GM19240 (cell line): ENCODE data around the gene ATAD1.
"Not testable (repeated sequence)": the region's sequence is repeated elsewhere in the genome, so short reads cannot be mapped to it uniquely, and the experiment has no call there.

ENCODE experiments used
- DNase-seq: peaks from one replicate; pipeline ENCODE4 v3.0.0; 2011; ENCODE audit warnings: low spot score; ENCODE audit not compliant: insufficient read length

The ATAD1 gene

GRCh38 chr10:87846023-87846422 lies 28.0 kb upstream of the ATAD1 start:
- no peak for DNase-seq

GRCh38 chr10:87845624-87845998 lies 27.6 kb upstream of the ATAD1 start:
- DNase-seq: no peak

- DNase-seq: no peak
Observed at GRCh38 chr10:87844837-87845623, 27.0 kb upstream of the ATAD1 start.

GRCh38 chr10:87843714-87844113 lies 25.7 kb upstream of the ATAD1 start:
- DNase-seq: no peak

GRCh38 chr10:87842776-87843497 lies 24.9 kb upstream of the ATAD1 start:
- DNase-seq: no peak

DNA sequence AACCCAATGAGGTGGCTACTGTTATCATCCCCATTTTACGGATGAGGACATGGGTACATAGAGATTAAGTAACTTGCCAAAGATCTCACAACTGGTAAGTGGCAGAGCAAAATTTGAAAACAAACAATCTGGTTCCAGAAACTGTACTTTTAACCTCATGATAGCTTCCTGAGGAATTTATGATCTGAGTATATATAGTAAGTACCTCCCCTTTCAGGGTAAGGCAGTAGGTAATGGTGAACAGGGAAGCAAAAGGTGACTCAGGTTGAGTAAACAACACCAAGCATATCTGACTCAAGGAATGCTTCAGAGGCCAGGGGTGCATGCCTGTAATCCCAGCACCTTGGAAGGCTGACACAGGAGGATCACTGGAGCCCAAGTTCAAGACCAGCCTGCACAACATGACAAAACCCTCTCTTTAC lies 24.2 kb upstream of the ATAD1 start:
- no peak for DNase-seq

DNA sequence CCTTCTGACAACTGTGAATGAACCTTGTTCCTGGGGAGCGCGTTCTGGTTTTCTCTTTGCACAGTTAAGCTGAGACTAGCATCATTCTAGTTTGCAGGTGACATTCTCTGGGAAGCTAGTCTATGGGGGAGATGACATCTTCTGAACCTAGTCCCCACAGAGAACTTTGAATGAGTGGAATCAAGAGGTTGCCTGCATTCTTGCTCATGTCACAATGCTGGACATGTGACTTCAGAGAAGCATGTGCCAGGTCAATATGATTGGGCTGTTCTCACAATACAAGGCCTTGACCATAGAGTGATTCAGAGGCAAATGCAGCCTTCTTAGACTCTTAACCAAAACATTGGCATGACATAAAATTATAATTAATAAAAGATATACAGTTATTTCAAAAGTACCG lies 23.2 kb upstream of the ATAD1 start:
- no peak for DNase-seq

DNA sequence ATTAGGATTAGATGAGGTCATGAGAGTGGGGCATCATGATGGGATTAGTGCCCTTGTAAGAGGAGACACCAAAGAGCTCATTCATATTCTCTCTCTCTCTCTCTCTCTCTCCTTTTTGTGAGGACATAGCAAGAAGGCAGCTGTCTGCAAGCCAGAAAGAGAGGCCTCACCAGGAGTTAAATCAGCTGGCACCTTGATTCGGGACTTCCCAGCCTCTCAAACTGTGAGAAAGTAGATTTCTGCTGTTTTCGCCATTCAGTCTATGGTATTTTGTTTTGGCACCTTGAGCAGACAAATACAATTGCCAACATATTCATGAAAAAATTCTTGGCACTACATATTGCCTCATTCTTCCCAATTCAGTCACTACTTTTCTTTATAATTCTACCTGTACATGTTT lies 20.6 kb upstream of the ATAD1 start:
- DNase-seq: no peak

DNA sequence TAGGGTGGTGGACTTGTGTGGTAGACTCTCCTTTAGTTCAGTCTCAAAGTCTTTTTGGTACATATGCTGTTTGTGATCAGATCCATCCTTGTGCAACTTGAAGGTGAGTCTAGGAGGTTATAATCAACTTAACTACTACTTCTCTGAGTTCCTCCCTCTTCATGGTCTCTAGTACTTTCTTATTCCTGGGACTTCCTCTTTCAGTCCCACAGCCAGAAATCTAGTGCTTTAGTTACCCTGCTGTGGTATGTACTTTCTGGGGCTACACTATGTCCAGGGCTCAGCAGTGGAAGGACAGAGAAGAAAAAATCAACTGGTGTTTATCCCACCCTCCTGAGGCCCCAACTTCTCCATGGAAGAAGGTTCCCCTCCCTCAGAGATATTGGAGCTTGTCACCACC lies 19.4 kb upstream of the ATAD1 start:
- no peak for DNase-seq

DNA sequence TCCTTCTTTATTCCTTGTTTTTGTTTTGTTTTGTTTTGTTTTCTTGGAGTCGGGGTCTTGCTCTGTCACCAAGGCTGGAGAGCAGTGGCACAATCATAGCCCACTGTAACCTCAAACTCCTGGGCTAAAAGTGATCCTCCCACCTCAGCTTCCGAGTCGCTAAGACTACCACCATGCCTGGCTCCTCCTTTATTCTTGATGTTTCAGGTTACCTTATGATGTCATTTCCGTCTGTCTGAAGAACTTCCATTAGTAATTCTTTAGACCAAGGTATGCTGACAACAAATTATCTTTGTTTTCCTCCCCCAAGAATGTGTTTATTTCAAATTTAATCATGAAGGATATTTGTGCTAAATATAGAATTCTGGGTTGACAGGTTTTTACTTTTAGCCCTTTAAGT lies 18.1 kb upstream of the ATAD1 start:
- DNase-seq: no peak

DNA sequence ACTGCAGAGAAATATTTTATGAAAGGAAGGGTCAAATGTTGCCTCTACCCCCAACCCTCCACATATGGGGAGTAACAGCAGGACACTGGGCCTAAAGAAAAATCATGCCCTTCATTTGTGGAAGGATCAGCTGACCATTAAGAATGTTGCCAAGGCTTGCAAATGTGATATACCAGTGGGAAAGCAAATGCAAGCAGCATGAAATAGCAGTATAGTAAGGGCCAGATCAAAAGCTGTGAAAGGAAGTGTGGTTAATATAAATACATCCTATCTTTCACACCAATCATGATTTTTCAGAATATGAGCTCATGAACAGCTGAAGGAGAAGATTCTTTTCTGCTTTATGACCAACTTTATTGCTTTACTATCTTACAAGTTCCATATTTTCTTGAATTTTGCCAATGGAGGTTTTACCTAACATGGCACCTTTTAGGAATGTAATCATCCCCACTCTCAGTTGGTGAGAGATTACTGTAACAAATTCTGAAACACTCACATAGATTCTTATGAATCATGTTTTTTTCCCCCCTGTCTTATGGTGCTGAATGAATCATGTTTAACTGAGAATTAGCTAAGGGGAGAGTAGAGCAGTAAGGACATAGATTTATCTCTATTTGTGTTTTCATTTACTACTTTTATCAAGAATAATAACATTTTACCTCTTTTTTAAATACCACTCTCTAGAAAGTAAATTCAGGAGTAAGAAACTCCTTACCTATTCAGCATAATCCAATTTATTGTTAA lies 12.1 kb upstream of the ATAD1 start:
- no peak for DNase-seq

DNA sequence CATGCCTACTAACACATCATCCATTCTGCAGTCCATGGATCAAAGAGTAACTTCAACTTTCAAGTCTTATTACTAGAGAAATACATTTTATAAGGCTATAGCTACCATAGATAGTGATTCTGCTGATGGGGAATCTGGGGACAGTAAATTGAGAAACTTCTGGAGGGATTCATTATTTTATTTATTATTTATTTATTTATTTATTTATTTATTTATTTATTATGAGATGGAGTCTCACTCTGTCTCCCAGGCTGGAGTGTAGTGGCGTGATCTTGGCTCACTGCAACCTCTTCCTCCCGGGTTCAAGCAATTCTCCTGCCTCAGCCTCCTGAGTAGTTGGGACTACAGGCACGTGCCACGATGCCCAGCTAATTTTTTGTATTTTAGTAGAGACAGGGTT lies 11.0 kb upstream of the ATAD1 start:
- DNase-seq: not testable (repeated sequence)

- no peak for DNase-seq
Observed at GRCh38 chr10:87827681-87828080, 9.7 kb upstream of the ATAD1 start.

DNA sequence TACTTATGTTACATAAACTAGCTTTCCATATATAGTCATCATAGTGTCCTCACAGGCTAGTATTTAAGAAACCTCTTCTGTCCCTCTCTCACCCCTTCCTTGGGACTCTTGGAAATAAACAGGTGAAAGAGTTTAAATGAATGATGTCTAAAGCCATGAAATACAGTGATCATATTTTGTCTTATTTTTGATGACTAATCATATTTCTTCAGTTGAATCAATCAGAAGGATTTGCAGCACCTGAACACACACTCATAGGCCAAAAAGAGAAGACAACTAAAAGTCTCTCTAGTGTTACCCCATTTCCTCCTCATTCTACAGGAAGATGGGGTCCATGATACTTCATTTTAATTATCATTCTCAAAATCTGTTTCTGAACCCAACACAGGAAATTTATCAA lies 8.6 kb upstream of the ATAD1 start:
- DNase-seq: no peak

DNA sequence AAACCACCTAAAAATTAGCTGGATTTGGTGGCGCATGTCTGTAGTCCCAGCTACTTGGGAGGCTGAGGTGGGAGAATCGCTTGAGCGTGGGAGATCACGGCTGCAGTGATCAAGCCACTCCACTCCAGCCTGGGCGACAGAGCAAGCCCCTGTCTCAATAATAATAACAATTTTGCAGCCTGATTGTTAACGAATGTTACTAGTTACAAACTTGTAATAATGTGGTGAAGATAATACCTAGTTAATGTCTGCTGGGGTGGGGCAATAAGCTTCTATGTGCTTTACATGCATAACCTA lies 1.2 kb upstream of the ATAD1 start:
- DNase-seq: no peak

DNA sequence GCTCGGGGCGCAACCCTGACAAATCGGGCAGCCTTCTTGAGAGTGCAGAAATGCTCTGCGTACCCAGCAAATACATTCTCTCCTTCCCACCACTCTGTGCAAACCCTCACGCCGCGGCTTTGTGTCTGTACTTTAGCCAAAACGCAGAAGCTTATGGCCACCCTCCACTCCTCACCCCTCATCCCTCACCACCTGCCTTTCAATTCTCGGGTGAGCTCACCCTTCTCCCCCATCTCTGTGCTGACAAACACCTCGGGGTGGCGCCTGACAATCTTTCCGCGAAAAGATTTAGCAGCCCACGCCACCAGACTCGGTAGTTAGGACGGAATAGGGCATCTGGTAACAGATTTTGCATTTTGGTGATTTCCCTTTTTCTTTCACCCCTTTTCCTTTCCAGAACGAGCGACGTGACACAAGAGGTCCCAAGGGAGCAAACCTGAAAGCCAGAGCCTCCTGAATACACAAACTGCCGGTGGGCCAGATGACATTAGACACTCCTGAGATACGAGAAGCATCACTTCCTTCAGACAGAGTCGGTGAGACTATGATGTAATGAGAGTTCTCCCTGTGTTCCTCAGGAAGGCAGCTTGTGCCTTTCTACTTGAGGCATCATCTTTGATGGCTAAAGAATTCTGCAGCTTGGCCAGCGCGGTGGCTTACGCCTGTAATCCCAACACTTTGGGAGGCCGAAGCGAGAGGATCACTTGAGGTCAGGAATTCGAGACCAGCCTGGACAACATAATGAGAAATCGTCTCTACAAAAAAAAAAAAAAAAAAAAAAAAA lies 671 bp upstream of the ATAD1 start:
- DNase-seq: no peak

DNA sequence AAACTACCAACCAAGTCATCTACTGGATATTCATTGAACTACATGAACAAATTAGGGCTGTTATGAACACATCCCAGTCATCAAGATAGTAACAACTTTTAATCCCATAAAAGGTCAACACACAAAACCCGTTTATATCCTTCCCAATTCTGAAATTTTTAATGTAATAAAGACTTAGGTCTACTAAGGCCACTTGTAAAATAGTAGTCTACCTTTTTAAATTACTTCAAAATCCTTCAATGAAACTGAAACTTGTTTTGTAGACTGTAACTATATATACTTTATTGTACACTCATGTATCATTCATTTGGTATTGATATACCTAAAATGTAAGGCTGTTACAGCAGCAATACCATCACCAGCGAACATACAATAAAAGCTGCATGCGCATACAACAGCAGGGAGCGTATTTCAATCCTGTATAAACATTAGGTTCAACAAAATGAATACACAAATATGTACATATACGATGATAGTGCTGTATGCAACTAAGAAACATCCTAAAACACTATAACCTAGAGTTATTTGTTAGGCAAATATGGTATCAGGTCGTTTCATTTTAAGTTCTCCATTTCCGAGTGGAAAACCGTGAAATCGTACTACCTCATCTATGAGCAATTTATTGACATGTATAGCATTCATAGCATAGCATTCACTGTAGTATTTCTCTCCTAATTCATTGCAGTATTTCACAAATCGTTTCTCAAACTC lies 973 bp downstream of the ATAD1 start:
- DNase-seq: no peak

DNA sequence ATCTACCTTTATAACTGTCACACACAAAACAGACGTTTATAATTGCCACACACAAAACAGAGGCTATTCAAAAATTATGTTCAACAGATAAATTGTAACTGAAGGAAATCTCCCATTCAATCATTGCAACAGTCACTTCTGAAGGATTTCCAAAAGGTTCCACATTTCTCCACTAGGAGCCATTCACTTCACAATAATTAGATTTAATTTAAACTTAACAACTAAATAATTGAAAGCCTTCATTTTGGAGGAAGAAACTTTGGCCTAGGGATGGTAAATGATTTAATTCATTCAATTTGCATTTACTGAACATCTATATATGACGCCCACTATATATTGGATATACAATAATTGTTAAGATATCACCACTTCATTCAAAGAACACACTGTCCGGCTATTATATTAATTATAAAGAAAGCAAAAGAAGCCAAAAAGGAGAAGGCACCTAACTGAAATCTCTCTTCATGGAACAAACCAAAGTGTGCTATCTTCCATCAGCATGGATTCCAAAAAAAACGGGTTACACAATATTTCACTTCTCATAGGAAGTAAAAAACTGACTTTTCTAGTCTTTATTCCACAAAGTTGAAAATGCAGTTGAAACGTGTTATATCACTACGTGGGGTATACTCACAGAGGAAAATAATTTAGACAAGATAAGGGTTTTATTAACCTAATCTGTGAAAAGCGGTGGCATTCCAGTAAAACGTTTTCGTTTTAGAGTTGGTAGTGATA lies 1.7 kb downstream of the ATAD1 start:
- no peak for DNase-seq

- no peak for DNase-seq
Observed at GRCh38 chr10:87804939-87805569, 13.0 kb downstream of the ATAD1 start.

DNA sequence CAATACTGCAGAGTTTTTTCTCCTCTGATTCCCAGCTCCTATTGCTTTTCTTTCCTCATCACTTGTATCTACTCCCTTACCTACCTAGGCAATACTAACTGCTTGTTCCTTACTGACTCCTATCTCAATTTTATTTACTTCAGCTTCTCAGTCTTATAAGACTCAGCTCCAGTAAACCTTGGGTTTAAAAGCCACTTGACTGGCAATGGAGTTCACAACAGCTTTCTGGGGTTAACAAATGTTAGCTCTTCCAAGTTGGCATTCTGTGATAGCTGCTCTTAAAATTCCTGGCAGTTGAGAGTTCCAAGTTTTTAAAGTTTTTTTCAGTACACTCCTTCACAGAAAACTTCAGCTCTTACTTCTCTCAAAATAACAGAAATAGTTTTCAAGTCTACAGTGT lies 14.2 kb downstream of the ATAD1 start:
- no peak for DNase-seq
